Adrenal gland (tissue), 5 donors: ENCODE data around the gene MGAT5.

Experiments used
- CTCF ChIP-seq, 6 experiments: fragments of 450-650 bp in 4 of 6; fragments of 200-600 bp in 2 of 6; sonication (generic) in 1 of 6; IDR thresholded peaks; 1 replicate in 5 of 6; 2 replicates in 1 of 6; pipeline versions ENCODE4 v1.5.1 to v1.8.0; 2016 to 2021; ENCODE audit warnings: antibody characterized with exemption in 6 of 6, mild to moderate bottlenecking in 2 of 6, moderate library complexity in 1 of 6
- POLR2A ChIP-seq, 2 donors: fragments of 450-650 bp; IDR thresholded peaks; one replicate each; pipeline ENCODE4 v1.6.1; 2017; ENCODE audit warnings: antibody characterized with exemption in 2 of 2, mild to moderate bottlenecking in 2 of 2, moderate library complexity in 1 of 2
- donor health status: DM: no; HTN: no; CAD: no.

- no peak for TF ChIP-seq CTCF (IDR thresholded peaks at IDR 0.05)
- no peak for TF ChIP-seq POLR2A (IDR thresholded peaks at IDR 0.05)
Observed at GRCh38 chr2:134225841-134226240, 28.0 kb upstream of the MGAT5 start.
